GM13976 (cell line): ENCODE data around the gene ARMC6.

Source experiments
- DNase-seq: peaks from one replicate; pipeline ENCODE4 v3.0.0; 2012; ENCODE audit warnings: low spot score
- in situ Hi-C: fragments of 300-500 bp; cut with MboI; formaldehyde crosslinking; loops from one replicate; pipeline ENCODE4 v1.12.0; 2022; ENCODE audit warnings: low sequenced_read_pairs, mixed read lengths, inconsistent platforms; ENCODE audit not compliant: unreplicated experiment
- TF ChIP-seq, protein P1 (sequence below): IDR thresholded peaks from 2 replicates; pipeline ENCODE4 v1.5.1; 2012; ENCODE audit warnings: borderline replicate concordance, mild to moderate bottlenecking; ENCODE audit not compliant: insufficient read depth; ENCODE audit errors: extremely low read depth, missing control alignments, control extremely low read depth

ARMC6 gene

GRCh38 chr19:19055701-19056100, 22.3 kb downstream of the ARMC6 start:
- TF ChIP-seq, protein P1, sequence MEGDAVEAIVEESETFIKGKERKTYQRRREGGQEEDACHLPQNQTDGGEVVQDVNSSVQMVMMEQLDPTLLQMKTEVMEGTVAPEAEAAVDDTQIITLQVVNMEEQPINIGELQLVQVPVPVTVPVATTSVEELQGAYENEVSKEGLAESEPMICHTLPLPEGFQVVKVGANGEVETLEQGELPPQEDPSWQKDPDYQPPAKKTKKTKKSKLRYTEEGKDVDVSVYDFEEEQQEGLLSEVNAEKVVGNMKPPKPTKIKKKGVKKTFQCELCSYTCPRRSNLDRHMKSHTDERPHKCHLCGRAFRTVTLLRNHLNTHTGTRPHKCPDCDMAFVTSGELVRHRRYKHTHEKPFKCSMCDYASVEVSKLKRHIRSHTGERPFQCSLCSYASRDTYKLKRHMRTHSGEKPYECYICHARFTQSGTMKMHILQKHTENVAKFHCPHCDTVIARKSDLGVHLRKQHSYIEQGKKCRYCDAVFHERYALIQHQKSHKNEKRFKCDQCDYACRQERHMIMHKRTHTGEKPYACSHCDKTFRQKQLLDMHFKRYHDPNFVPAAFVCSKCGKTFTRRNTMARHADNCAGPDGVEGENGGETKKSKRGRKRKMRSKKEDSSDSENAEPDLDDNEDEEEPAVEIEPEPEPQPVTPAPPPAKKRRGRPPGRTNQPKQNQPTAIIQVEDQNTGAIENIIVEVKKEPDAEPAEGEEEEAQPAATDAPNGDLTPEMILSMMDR = no peak
- in situ Hi-C loops = no loop called here

DNA sequence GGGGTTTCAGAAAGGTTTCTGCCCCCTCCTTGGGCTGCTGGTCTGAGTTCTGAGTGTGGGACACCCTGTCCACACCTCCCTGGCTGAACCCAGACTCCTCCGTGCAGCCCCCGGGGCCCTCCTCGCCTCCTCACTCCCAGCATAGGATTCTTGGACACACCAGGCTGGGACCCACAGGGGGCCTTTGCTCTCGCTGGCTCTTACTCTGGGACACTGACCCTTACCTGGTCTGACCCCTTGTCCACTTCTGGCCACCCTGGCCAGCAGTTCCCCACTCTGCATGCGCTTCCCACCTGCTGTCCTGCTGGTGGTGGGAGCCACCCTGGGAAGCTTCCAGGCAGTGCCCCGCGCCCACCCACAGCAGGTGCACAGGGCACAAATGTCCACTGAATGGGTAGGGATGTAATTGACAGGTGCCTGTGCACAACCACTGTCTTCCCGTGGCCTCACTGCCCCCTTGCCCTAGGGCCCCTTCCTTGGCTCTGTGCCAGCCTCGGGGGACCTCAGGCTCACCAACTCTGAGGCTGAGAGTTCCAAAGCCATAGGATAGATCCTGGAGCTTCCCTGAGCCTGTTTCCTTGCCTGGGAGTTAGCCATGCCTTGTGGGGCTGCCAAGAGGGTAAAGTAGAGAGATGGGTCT, 23.4 kb downstream of the ARMC6 start:
- in situ Hi-C loops = no loop called here
- TF ChIP-seq, protein P1 = no peak
- DNase-seq = no peak

More at GRCh38 chr19:19055701-19056100, 22.3 kb downstream of the ARMC6 start:
- no peak for DNase-seq

- in situ Hi-C loops = no loop called here
- TF ChIP-seq, protein P1 = no peak
- DNase-seq = no peak
These were observed 23.9 kb downstream of the ARMC6 start for GRCh38 chr19:19057317-19057716.

DNA sequence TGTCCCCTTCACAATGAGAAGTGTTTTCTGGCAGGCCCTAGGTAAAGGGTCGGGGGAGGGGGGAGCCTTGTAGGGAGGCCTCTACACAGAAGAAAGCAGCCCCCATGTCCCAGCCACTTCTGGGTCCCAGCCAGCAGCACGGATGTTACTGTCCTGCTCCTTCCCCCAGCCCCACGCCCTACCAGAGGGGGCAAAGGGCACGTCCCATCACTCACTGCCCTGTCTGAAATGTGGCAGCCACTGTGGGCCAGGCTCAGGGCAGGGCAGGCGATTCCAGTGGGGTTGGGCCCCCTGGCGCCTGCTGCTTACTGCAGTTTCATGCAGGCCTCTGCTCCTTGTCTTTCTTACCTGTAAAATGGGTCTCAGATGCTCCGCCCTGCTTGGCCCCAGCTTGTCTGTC, 24.3 kb downstream of the ARMC6 start:
- TF ChIP-seq, protein P1 = no peak
- no peak for DNase-seq
- in situ Hi-C loops = no loop called here

GRCh38 chr19:19059018-19059836, 25.8 kb downstream of the ARMC6 start:
- TF ChIP-seq, protein P1 = no peak

DNA sequence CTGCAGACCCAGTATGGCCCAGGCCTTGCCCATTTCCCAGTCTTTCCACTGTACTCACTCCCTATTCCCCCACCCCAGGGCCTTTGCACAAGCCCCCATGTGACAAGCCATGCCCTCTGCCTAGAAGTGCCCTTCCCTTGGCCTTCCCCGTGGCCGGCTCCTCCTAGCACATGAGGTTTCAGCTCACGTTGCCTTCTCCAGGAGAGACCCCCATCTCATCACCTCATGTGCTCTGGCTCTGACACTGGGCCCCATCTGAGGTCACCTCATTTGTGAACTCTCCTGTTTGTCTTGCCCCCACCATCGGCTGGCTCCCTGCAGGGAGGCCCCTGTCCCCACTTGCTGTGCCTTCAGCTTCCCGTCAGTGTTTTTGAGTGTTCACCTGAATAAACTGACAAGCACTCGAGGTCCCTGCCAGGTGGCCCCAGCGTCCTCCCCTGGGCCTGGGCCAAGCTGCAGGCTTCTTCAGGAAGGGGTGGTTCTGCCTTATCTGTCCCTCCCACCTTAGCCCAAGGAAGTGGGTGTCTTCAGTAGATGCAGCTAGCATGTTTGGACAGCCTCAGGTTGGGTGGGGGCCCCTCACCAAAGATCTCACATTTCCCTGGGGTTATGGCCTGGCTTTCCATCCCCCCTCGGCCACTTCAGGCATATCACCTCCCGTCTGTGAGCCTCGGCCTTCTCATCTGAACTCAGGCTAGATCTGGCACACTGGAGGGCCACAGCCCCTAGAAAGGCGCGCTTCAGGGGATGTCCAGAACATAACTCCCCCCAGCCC, 26.6 kb downstream of the ARMC6 start:
- TF ChIP-seq, protein P1 = no peak
- in situ Hi-C loops = no loop called here
- DNase-seq = no peak

More at GRCh38 chr19:19059018-19059836, 25.8 kb downstream of the ARMC6 start:
- in situ Hi-C loops = no loop called here
- no peak for DNase-seq
